HCT116 (cell line): ENCODE data around the gene NHLRC4. TPM values are rescaled to one million over a fixed set of nuclear protein-coding genes. Genes with fewer than 3 reads are reported as not detected.

Experiments used
- ATAC-seq: fragments of 200-7000 bp; cut with Tn5 transposase; 2 replicates; pipeline ENCODE4 v1.9.1; 2020; ENCODE audit warnings: mild to moderate bottlenecking, moderate library complexity
- BruUV-seq: library from RNA; stranded (reverse); fragments of 400-500 nt; replicated peaks from 2 replicates; lab custom pipeline; 2021; lab: Mats Ljungman, UMichigan
- CTCF ChIA-PET: fragments of 300-600 bp; sonication (Branson Sonifier 250); formaldehyde crosslinking; loops from one replicate; lab custom pipeline; 2021; ENCODE audit warnings: antibody characterized with exemption; lab: Charles Lee
- POLR2A ChIA-PET: fragments of 300-600, 350-600 bp; sonication (Branson Sonifier 250); formaldehyde crosslinking; loops from one replicate; lab custom pipeline; 2021; ENCODE audit warnings: antibody characterized with exemption; lab: Charles Lee
- RAD21 ChIA-PET, 2 experiments: fragments of 300-600 bp; sonication (Branson Sonifier 250); formaldehyde crosslinking; loops; one replicate each; lab custom pipeline; 2023; ENCODE audit warnings: low total read pairs in 2 of 2; ENCODE audit not compliant: uncharacterized antibody in 2 of 2, unreplicated experiment in 2 of 2, low non-redundant PET in 1 of 2; lab: Charles Lee
- DNase-seq: peaks from one replicate; pipeline ENCODE4 v3.0.0-alpha.2; 2010; ENCODE audit warnings: low read depth, low spot score
- H2AFZ ChIP-seq: fragments of 200-600 bp; shearing (Covaris generic), sonication (generic); 2 replicates; pipeline ENCODE4 v1.6.1; 2017; ENCODE audit warnings: low read depth, mixed run types, mixed read lengths, antibody characterized with exemption, low read length; ENCODE audit not compliant: poor library complexity, severe bottlenecking
- H3K27ac ChIP-seq: 2 replicates; pipeline ENCODE4 v1.5.1; 2012; ENCODE audit warnings: low read depth, low read length
- H3K27me3 ChIP-seq: fragments of 200-600 bp; sonication (generic); 2 replicates; pipeline ENCODE4 v1.6.1; 2016; ENCODE audit warnings: mixed run types, low read length, mixed read lengths; ENCODE audit not compliant: insufficient read depth
- H3K36me3 ChIP-seq, 2 experiments: fragments of 200-500 bp in 1 of 2; fragments of 200-600 bp in 1 of 2; sonication (Bioruptor generic) in 1 of 2; sonication (generic) in 1 of 2; 2 replicates each; pipeline versions ENCODE4 v1.5.1 to v1.6.1; 2014 to 2016; ENCODE audit warnings: low read length in 2 of 2, inconsistent platforms in 1 of 2, mixed read lengths in 1 of 2, mixed run types in 1 of 2; ENCODE audit not compliant: insufficient read depth in 2 of 2, control insufficient read depth in 1 of 2
- H3K4me1 ChIP-seq, 2 experiments: fragments of 200-600 bp in 1 of 2; sonication (generic) in 1 of 2; 2 replicates each; pipeline versions ENCODE4 v1.5.1 to v1.6.1; 2012 to 2017; ENCODE audit warnings: low read length in 2 of 2, inconsistent platforms in 1 of 2, mild to moderate bottlenecking in 1 of 2, mixed read lengths in 1 of 2, mixed run types in 1 of 2, moderate library complexity in 1 of 2; ENCODE audit not compliant: insufficient read depth in 2 of 2, control insufficient read depth in 1 of 2
- H3K4me2 ChIP-seq: fragments of 200-600 bp; sonication (generic); 2 replicates; pipeline ENCODE4 v1.6.1; 2017; ENCODE audit warnings: mixed run types, low read length, mixed read lengths
- H3K4me3 ChIP-seq, 2 experiments: fragments of 200-600 bp in 1 of 2; sonication (generic) in 1 of 2; replicated peaks in 1 of 2; 2 replicates each; pipeline ENCODE4 v1.5.1; 2011 to 2016; ENCODE audit warnings: low read length in 2 of 2, control low read depth in 1 of 2, low read depth in 1 of 2, mild to moderate bottlenecking in 1 of 2, mixed read lengths in 1 of 2, mixed run types in 1 of 2
- H3K79me2 ChIP-seq: fragments of 200-600 bp; sonication (generic); 2 replicates; pipeline ENCODE4 v1.6.1; 2017; ENCODE audit warnings: mild to moderate bottlenecking, mixed run types, low read length, moderate library complexity, mixed read lengths; ENCODE audit not compliant: insufficient read depth
- H3K9ac ChIP-seq: fragments of 200-600 bp; sonication (generic); 2 replicates; pipeline ENCODE4 v1.6.1; 2016; ENCODE audit warnings: low read length, mixed read lengths
- H3K9me2 ChIP-seq: fragments of 200-600 bp; sonication (generic), shearing (Covaris generic); 2 replicates; pipeline ENCODE4 v1.6.1; 2017; ENCODE audit warnings: mixed run types, mild to moderate bottlenecking, moderate library complexity; ENCODE audit not compliant: insufficient read depth
- H3K9me3 ChIP-seq, 2 experiments: fragments of 200-500 bp in 1 of 2; fragments of 200-600 bp in 1 of 2; sonication (Bioruptor generic) in 1 of 2; sonication (generic) in 1 of 2; 2 replicates each; pipeline ENCODE4 v1.6.1; 2014 to 2017; ENCODE audit warnings: low read length in 2 of 2, mixed read lengths in 2 of 2, inconsistent platforms in 1 of 2, low read depth in 1 of 2, mild to moderate bottlenecking in 1 of 2, mixed run types in 1 of 2, moderate library complexity in 1 of 2; ENCODE audit not compliant: control insufficient read depth in 1 of 2, insufficient read depth in 1 of 2
- H4K20me1 ChIP-seq: fragments of 200-600 bp; sonication (generic), shearing (Covaris generic); 2 replicates; pipeline ENCODE4 v1.6.1; 2017; ENCODE audit warnings: mixed run types, mild to moderate bottlenecking, moderate library complexity; ENCODE audit not compliant: insufficient read depth
- CBX3 ChIP-seq: IDR thresholded peaks from 2 replicates; pipeline ENCODE4 v1.6.1; 2012; ENCODE audit warnings: low read depth
- CEBPB ChIP-seq: IDR thresholded peaks from 2 replicates; pipeline ENCODE4 v1.6.1; 2012; ENCODE audit warnings: low read depth
- JUND ChIP-seq: IDR thresholded peaks from 2 replicates; pipeline ENCODE4 v1.6.1; 2012
- POLR2A ChIP-seq: IDR thresholded peaks from 2 replicates; pipeline ENCODE4 v1.7.0; 2011; ENCODE audit warnings: borderline replicate concordance; ENCODE audit not compliant: insufficient read depth, insufficient read length; ENCODE audit errors: extremely low read depth
- POLR2AphosphoS5 ChIP-seq: IDR thresholded peaks from 2 replicates; pipeline ENCODE4 v1.6.1; 2011; ENCODE audit warnings: mild to moderate bottlenecking, low read depth, low read length, moderate library complexity
- REST ChIP-seq: IDR thresholded peaks from 2 replicates; pipeline ENCODE4 v1.6.1; 2012; ENCODE audit warnings: low read depth
- SIN3A ChIP-seq: IDR thresholded peaks from 2 replicates; pipeline ENCODE4 v1.6.1; 2012; ENCODE audit warnings: low read depth
- SP1 ChIP-seq: IDR thresholded peaks from 2 replicates; pipeline ENCODE4 v1.6.1; 2012; ENCODE audit warnings: low read depth
- TCF7L2 ChIP-seq: IDR thresholded peaks from 2 replicates; pipeline ENCODE4 v1.7.0; 2011; ENCODE audit warnings: borderline replicate concordance, inconsistent platforms; ENCODE audit not compliant: insufficient read depth, insufficient read length; ENCODE audit errors: extremely low read depth
- ZFX ChIP-seq: fragments of 450-650 bp; IDR thresholded peaks from 2 replicates; pipeline ENCODE4 v1.6.1; 2017
- intact Hi-C: fragments of 100-400 bp; cut with micrococcal nuclease; formaldehyde crosslinking; loops from 2 replicates; pipeline ENCODE4 v1.10.0; 2022
- total RNA-seq: library from RNA; stranded (reverse); gene quantifications from one replicate; pipeline ENCODE4 v1.2.1, GENCODE V29; 2021; ENCODE audit not compliant: unreplicated experiment

The NHLRC4 gene
- total RNA-seq, 1 experiment from 2014 or later: 0.22 TPM

DNA sequence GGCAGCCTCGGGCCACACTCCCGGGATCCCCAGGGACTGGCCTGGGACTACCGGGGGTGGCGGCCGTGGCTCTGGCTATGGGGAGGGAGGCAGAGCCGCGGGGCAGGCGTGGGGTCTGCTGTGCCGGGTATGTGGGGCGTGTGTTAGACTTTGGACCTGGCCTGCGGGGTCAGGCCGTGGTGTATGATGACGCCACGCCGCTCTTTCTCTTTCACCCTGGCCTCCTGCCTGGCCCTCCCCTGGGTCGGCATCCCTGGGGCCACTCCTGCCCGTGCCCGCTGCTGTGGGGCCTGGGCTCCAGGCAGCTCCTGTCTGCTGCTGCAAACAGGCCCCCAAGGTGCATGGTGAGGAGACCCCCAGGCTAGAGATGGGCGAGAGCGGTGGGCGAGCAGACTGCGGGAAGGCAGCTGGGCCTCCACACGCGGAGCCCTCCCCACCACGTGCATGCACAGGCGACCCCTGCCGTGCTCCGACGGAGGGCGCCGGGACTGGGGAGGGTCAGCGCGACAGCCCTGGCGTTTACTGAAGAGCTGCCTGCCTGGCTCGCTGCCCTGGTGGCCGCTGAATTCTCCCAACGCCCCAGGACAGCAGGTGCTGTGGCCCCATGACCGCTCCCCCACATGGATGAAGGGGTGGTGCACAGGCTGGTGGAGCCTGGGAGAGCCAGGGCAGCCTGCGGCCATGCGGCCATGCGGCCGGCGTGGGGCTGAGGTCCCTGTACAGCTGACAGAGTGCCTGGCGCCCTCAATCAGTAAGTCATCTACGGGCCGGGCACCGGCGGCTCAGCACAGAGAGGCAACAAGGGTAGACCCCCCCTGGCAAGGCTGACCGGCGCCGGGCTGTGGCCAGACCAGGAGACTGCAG, 23.3 kb upstream of the NHLRC4 start:
- H3K4me1 ChIP-seq: no peaks in the 10 kb centered on the region
- H3K4me3 ChIP-seq: no peak overlapping the region
- intact Hi-C loops: no loop called here
- H3K9me2 ChIP-seq: no peaks in the 10 kb centered on the region
- no peaks in the 10 kb centered on the region for H3K9me3 ChIP-seq
- BruUV-seq: no TSS peak
- TF ChIP-seq JUND (no peak), POLR2AphosphoS5 (no peak)
- TF ChIP-seq, all 23 proteins: peak for 0
- no peak for DNase-seq
- no peak for ATAC-seq
- no peaks in the 10 kb centered on the region for H3K27me3 ChIP-seq
- H2AFZ ChIP-seq: no peak overlapping the region
- ChIA-PET CTCF (no interaction called here), POLR2A (no interaction called here), RAD21 (no interaction called here)
- no peaks in the 10 kb centered on the region for H4K20me1 ChIP-seq
- H3K4me2 ChIP-seq: no peak overlapping the region
- no peak overlapping the region; the same call in 1 of the 2 replicates for H3K27ac ChIP-seq
- no peaks in the 10 kb centered on the region for H3K36me3 ChIP-seq
- peaks cover 41% of the 10 kb centered on the region for H3K79me2 ChIP-seq
- no peak overlapping the region for H3K9ac ChIP-seq

GRCh38 chr16:544517-544916, 22.3 kb upstream of the NHLRC4 start:
- TF ChIP-seq ZFX (no peak), CEBPB (no peak), JUND (no peak), REST (no peak), CBX3 (no peak), TCF7L2 (no peak), POLR2A (no peak), POLR2AphosphoS5 (no peak), SP1 (no peak), SIN3A (no peak)
- intact Hi-C loops: no loop called here
- POLR2A ChIA-PET: no interaction called here
- Histone ChIP-seq H4K20me1 (no peaks in the 10 kb centered on the region), H3K9me3 (no peaks in the 10 kb centered on the region), H3K36me3 (no peaks in the 10 kb centered on the region), H3K4me3 (no peak overlapping the region), H3K27ac (no peak overlapping the region), H3K79me2 (peaks cover 32% of the 10 kb centered on the region), H3K4me2 (no peak overlapping the region), H2AFZ (no peak overlapping the region), H3K9me2 (no peaks in the 10 kb centered on the region), H3K27me3 (no peaks in the 10 kb centered on the region), H3K4me1 (no peaks in the 10 kb centered on the region), H3K9ac (no peak overlapping the region)
- DNase-seq (no peak), ATAC-seq (no peak)
- RAD21 ChIA-PET: no interaction called here
- CTCF ChIA-PET: no interaction called here
- no TSS peak for BruUV-seq
